Astrocyte of the hippocampus (primary cell): ENCODE data around the gene BSN.

Experiments
- DNase-seq: peaks from one replicate; pipeline ENCODE4 v3.0.0; 2011; ENCODE audit warnings: low read depth, low spot score

Gene BSN

DNA sequence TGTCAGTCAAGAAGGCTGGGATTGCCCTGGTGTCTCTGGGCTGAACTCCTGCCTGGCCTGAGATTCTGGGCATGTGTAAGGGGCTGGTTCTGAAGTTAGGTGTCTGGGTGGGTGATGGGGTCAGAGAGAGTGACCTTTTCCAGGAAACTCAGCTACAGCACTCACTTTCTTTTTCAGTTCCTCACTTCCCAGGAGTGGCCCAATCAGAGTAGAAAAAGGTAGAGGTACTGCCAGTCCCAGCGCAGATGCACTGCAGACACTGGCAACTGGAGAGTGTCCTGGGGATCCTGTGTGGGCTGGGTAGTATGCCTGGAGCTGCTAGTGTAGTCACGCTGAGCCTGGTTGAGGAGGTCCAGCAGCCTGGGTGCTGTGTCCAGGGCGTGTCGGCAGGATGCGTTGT, 73.4 kb downstream of the BSN start:
- DNase-seq: no peak

DNA sequence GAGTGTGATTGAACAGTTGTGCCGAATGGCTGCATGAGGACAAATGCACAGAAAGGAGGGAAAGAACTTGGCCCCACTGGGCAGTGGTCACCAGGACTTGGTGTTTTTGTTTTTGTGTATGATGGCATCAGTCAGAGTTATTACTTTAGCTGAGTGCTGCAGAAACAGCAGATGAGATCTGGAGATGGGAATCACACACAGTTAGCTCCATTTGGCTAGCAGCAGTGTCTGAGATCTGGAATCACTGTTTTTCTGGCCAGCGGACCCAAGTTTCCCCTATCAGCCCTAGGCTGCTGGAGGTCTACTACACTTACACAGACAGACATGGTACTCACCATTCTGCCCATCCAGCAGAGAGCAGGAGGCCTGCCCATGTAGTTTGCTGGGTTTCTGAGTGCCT, 74.0 kb downstream of the BSN start:
- no peak for DNase-seq

DNA sequence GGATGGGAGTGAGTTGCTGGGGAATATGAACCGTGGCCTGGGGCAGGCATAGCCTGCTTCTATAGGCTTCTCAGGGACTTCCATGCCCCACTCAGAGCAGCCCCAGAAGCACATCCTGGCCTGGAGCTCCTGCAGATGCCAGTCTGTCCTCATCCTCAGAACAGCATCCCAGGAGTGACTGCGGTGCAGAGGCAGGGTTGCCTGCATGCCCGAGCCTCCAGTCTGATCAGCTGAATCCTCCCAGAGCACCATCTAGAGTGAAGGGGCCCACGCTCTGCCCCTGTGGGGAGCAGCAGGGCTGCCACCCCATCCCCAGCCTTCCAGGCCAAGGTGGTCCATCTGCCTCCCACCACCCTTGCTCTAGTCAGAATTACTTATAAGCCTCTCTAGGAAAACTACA, 75.2 kb downstream of the BSN start:
- no peak for DNase-seq

DNA sequence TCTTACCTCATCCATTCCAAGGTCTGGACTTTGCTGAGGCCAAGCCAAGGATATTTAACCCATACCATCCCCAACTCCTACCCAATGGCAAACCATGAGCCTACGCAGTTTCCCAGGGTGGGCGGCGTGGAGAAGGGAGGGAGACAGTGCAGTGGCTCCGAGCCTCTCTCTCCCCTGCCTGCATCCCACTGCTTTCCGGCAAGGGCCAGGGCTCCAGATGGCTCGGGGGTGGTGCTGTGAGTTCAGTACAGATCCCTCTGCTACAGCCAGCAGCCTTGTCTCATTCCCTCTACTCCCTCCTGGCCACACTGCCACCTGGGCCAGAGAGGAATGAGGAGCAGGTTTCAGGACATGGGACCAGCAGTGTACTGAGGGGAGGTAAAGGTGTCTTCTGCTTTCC, 75.6 kb downstream of the BSN start:
- DNase-seq: no peak

DNA sequence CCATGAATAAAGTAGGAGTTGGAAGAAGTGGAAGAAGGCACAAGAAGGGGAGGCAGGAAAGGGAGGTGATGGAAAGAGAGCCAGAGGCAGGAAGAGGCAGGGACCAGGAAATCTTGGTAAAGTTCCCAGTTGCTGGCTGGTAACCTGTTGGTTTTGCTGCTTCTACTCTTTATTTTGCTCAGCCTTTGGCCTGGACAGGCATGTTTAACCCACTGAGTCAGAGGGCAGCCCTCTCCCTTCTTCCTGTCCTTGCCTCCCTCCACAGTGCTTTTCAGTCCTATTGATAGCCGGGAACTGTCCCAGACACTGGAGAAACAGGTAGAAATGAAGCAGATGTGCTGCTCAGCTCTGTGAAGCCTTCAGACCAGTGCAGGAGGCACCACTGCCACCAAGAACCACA, 76.5 kb downstream of the BSN start:
- no peak for DNase-seq

DNA sequence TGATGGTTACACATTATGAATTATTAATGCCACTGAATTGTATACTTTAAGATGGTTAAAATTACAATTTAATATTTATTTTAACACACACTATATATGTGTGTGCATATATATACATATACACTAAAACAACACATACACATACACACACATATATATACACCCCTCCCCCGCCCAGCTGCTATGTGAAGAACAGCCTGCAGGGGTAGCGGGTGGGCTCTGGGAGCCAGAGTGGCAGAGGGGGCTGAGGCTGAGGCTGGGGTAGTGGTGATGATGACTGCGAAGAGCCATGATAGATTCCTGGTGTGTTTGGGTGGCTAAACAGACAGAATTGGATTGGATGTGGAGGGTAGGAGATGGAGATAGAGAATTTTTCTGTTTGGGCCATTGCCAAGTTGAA, 80.5 kb downstream of the BSN start:
- no peak for DNase-seq

DNA sequence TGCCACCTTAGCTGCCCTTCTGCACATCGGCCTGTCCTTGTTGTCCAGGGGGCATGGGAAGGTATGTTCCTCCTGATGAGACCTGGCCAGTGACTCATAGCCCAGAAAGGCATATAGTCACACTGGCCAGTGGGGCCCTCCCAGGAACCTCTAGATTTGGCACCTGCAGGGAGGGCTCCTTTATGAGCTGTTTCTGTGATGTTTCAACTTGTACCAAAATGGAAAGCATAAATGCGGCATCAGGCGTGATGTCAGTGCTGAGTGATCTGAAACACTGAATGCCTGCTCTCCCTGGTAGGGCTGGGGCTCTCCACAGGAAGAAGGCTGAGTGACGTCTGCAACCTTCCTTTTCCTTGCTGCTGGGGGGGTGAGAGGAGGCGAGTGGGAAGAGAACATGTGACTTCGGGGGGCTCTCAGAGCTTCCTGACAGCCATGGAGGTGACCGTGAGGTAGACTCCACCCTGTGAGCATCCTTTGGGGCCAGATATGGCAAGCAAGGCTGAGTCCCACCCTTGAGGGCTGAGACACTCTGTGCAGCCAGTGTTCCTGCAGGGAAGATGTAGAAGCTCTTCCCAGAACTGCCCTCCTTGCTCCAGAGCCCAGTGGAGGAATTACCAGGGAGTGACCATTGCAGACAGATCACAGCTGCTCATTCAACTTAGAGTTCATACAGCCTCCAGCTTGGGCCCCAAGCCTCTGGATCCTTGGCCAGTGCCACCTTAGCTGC, 82.8 kb downstream of the BSN start:
- no peak for DNase-seq

DNA sequence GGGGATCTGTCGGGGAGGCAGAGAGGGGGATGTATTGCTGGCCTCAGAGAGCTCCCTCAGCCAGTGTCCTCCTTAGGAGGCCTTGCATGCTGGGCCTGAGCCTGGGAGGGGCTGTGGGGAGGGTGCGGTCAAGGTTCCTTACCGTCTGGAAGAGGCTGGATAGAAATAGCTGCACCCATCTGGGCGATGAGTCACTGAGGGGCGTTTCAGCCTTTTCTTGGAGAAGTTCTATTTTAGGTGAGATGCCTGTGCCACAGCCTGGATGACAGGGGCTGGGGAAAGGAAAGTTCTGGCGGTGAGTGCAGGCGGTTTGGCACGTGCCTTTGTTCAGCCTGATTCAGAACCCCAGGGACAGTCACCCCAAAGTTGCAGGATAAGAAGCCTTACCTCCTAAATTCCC, 84.2 kb downstream of the BSN start:
- peak; percentile 65 for DNase-seq

DNA sequence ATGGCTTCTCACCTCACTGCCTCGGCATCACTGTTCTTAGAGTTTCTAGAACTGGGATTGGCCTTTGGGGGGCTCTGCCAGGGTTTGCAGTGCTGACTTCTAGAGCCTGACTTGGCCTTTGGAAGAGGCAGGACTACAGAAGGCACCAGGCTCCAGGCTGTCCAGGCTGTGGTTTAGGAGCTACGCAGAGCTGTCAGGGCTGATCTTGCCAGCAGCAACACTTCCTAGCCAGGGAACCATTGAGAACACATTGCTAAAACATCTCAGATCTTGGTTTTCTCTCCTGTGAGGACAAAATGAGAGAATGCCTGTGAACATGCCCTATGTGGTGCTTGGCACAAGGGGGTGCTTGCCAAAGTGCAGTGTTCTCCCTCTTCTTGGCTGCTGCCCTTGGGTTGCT, 85.3 kb downstream of the BSN start:
- DNase-seq: no peak

DNA sequence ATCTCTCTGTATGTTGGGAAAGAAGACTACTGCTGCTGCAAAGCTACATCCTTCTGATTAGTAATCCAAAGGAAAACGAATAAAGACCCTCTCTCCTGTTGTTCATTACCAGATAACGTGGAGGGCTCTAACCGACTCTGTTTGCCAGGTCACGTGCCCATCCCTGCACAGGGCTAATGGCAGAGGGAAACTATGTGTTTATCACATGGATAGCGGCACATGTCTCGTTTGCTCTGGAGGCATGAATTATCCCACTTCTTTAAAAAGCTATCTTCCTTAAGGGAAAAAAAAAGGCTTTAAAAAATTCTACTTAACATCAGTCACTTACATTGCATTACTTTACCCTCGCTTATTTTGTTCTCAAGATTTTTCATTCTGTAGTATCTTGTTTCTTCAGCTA, 87.0 kb downstream of the BSN start:
- DNase-seq: no peak

DNA sequence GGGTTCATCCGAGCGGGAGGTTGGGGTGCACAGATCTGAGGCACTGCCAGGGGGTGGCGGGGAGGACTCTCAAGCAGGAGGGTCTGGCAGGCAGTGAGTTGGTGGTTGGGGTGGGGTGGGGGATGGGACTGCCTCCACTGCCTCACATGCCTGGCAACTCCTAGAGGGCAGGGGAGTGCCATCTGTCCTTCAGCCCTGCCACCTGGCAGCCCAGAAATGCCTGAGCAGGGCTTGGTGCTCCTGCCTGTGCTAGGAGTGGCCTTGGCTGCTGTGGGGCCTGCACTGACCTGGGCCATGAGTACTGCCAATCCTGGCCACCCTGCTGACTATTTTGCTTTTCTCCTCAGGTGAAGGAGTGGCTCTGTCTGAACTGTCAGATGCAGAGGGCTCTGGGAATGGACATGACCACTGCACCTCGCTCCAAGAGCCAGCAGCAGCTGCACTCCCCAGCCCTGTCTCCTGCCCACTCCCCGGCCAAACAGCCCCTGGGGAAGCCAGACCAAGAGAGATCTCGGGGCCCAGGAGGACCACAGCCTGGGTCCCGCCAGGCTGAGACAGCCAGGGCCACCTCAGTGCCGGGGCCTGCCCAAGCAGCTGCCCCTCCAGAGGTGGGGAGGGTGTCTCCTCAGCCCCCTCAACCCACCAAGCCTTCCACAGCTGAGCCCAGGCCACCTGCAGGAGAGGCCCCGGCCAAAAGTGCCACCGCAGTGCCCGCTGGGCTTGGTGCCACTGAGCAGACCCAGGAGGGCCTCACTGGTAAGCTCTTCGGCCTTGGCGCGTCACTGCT, 87.8 kb downstream of the BSN start:
- DNase-seq: no peak

DNA sequence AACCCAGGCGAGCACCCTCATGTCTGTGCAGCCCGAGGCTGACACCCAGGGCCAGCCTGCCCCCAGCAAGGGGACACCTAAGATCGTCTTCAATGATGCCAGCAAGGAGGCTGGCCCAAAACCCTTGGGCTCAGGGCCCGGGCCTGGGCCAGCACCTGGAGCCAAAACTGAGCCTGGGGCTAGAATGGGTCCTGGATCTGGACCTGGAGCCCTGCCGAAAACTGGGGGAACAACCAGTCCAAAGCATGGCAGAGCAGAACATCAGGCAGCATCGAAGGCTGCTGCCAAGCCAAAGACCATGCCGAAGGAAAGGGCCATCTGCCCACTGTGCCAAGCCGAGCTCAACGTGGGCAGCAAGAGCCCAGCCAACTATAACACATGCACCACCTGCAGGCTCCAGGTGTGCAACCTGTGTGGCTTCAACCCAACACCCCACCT, 88.5 kb downstream of the BSN start:
- no peak for DNase-seq

DNA sequence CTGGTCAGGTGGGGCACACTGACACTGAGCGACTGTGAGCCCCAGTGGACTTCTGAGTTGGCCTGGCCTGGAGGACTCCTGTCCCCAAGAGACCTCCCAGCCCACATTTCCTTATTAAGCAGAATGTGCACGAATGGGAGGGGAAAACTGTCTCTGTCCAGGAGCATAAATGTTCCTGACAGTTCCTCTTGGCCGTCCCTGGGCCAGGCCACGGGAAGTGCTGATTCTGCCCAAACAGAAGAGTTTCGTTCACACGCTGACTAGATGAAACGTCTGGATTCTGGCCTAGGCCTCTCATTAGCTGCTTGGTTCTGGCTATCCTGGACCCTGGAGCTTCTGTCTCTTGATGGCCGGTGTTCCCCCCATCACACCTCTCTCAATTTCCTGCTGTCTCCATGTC, 90.4 kb downstream of the BSN start:
- DNase-seq: no peak

DNA sequence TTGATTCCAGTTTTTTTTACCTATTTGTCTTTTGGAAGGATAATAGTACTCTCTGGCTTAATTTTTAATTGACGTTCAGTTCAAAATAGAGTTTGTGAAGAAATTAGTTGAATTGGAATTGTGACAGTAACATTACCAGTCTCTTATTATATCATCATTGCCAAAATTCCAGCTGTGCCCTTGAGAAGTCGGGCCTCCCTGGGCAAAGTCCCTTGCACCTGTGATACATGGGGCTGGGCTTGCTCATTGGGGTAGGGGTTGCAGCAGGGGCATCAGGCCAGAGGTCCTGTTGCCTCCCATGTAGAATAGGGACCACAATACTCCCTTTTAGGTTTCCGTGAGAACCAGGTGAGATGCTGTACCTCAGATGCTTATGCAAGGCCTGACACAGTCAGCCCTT, 92.0 kb downstream of the BSN start:
- no peak for DNase-seq

DNA sequence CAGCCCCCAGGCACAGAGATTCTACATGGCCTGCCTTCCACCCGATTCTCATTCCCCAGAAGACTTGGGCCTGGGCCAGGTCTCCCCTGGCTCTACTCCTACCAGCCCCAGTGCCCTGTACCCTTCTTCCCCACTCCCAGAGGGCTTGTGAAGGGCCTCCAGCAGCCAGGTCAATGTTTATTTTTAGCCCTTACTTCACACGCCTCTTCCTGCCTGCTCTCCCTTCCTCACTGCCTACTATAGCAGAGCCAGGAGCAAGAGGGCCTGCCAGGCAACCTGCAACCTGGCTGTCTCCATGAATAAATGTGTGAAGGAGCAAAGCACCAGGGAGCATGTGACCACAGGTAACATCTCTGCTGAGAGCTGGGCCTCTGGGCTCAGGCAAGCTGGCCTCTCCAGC, 93.5 kb downstream of the BSN start:
- no peak for DNase-seq

DNA sequence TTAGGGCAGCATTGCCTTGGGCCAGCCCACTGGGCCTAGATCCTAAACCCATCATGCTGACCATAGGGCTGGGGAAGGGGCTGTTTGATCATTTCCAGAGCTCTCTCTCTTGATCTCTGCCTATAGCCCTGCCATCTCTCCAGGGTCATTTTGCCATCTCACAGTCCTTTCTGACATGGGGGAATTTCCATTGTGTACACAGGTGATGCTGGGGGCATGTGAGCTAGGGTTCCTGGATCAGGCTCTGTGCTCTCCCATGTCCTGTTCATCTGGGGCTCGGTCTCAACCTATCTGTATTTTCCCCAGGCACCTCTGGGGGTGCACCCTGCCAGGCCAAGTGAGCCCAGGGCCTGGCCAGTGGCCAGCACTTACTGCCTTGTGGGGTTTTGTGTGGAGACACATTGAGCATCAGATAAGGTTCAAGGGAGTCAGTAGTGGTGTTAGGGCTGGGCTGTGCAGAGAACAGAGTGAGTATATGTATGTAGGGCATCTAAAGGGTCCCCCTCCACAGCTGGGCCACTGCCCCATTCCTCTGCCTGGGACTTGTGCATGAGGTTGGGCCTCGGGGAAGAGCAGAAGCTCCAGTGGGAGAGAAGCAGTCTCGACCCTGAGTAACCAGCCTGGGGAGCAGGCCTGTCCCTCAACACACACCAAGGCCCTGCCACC, 94.2 kb downstream of the BSN start:
- no peak for DNase-seq

DNA sequence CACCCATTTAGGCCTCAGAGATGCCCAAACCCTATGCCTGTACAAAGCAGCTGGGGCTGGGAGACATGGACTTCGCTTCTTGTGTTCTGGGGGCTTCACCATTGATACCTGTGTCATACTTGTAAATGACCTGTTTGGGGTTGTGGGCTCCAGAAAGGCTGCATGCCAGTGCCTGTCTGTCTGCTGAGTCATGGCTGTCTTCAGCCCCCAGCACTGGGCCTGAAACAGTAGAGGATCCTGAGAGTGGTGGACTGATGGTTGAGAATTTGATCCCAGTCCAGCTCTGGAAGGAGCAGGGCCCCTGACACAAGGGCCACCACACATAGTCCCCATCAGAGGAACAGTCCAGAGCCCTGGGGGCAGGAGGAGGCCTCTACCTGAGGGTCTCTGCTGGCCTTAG, 95.3 kb downstream of the BSN start:
- peak; percentile 43 for DNase-seq

DNA sequence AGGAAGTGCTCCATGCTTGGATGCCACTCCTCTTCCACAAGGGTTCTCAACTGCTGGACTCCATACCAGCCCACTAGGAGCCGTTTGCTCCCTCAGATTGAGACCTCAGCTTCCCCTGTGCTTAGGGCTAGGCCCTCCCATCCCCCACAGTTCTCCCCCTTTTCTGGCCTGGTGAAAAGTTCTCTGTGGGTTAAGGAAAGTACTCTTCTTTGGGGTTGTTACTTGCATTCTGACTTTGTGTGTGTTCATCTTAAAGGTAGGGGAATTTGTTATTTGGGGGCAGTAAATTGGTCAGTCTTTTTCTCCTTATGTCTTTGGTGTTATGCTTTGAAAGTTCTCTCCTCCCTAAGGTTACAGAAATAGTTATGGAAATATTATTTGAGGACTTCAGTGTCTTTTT, 95.9 kb downstream of the BSN start:
- no peak for DNase-seq

DNA sequence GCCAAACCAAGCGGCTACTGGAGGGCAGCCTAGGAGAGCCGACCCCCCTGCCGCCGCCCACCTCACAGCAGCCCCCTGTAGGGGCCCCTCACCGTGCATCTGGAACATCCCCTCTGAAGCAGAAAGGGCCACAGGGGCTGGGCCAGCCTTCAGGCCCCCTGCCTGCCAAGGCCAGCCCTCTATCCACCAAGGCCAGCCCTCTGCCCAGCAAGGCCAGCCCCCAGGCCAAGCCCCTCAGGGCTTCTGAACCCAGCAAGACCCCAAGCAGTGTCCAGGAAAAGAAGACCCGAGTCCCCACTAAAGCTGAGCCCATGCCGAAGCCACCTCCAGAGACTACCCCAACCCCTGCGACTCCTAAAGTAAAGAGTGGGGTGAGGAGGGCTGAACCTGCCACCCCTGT, 96.4 kb downstream of the BSN start:
- no peak for DNase-seq

DNA sequence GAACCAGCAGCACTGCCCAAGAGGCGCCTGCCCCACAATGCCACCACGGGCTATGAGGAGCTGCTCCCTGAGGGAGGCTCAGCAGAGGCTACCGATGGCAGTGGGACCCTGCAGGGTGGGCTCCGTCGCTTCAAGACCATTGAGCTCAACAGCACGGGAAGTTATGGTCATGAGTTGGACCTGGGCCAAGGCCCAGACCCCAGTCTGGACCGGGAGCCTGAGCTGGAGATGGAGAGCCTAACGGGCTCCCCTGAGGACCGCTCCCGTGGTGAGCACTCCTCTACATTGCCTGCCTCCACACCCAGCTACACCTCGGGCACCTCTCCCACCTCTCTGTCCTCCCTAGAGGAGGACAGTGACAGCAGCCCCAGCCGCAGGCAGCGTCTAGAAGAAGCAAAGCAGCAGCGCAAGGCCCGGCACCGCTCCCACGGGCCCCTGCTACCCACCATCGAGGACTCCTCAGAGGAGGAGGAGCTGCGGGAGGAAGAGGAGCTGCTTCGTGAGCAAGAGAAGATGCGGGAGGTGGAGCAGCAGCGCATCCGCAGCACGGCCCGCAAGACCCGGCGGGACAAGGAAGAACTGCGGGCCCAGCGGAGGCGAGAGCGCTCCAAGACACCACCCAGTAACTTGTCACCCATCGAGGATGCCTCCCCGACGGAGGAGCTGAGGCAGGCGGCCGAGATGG, 98.1 kb downstream of the BSN start:
- no peak for DNase-seq

DNA sequence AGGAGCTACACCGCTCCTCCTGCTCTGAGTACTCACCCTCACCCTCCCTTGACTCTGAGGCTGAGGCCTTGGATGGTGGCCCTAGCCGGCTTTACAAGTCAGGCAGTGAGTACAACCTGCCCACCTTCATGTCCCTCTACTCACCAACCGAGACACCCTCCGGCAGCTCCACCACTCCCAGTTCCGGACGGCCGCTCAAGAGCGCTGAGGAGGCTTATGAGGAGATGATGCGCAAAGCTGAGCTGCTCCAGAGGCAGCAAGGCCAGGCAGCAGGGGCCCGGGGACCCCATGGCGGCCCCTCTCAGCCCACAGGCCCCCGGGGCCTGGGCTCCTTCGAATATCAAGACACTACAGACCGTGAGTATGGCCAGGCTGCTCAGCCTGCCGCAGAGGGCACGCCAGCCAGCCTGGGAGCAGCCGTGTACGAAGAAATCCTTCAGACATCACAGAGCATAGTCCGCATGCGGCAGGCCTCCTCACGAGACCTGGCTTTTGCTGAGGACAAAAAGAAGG, 98.7 kb downstream of the BSN start:
- DNase-seq: no peak

DNA sequence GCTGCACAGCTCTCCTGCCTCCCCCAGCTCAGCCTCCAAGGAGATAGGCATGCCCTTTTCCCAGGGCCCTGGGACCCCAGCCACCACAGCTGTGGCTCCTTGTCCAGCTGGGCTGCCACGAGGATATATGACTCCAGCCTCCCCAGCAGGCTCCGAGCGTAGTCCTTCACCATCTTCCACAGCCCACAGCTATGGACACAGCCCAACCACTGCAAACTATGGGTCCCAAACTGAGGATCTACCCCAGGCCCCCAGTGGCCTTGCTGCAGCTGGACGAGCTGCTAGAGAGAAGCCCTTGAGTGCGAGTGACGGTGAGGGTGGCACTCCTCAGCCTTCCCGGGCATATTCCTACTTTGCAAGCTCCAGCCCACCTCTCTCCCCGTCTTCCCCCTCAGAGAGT, 99.3 kb downstream of the BSN start:
- no peak for DNase-seq
